ENCODE measurements around the gene GPR143.

- TF ChIP-seq CTCF (conservative IDR thresholded peaks at IDR 0.05; ENCODE audit: low read length) (no peak), EZH2phosphoT487 (IDR thresholded peaks at IDR 0.05; ENCODE audit: borderline replicate concordance) (no peak)
These were observed 19.8 kb upstream of the GPR143 start for GRCh38 chrX:9785254-9785943.
